Measurements from ENCODE around the gene ARHGAP19.

The ARHGAP19 gene

DNA sequence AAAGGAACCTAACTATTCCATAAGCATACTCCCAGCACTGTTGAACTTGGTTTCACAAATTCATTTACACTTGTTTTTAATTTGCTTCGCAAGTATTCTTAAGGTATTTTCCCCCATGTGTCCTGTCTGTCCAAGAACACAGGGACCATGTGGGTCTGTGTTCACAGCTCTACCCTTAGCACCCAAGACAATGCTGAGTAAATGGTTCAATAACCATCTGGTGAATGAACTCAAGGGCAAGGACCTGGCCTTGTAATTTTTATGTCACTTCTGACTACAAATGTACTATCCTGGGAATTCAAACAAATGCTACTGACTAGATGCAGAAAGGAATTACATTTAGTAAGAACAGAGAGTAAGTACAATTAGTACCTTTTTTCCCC lies 63.7 kb downstream of the ARHGAP19 start:
- no peak for DNase-seq (ENCODE audit: low read depth)

DNA sequence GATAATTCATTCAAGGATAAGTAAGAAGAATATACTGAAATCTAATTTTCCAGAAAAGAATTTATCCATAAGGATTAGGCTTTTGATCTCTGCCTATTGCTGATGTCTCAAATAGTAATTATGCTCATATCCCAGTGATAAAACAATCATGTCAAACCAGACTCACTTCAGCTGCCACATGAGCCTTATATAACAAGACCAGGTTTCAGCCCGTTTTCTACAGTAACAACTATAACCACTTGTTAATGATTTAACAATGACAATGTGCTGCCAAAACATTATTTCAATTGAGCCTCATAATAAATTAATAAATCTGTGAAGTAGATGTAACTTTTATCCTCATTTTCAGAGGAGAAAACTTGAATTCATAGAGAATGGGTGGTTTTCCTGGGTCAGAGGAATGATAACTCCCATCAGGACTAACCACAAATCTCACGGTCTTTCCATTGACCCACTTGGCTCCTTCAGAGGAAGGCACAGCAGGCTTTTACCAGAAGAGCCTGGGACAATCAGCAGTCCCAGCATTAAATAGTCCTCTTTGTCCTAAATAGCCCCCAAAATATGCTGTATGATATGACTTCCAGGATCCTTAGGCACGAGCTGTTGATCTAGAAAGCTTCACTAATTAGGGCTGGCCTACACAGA lies 64.2 kb downstream of the ARHGAP19 start:
- DNase-seq (ENCODE audit: low read depth): no peak

DNA sequence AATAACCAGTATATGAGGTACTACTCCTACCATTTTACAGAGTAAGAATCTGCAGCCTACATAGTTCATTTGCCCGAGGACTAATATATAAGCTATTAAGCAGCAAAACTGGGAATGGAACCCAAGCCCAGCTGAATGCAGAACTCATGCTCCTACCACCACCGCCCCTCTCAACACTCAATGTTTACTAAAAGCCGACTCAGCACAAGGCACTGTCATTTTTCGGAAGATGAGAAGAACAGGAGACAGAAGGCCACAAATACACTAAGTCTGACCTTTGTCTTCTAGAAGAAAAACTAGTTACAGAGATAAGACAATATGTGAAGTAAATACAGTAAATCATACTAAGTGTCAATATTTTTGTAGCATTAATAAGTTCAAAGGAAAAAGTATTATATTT lies 66.0 kb downstream of the ARHGAP19 start:
- DNase-seq (ENCODE audit: low read depth): no peak

DNA sequence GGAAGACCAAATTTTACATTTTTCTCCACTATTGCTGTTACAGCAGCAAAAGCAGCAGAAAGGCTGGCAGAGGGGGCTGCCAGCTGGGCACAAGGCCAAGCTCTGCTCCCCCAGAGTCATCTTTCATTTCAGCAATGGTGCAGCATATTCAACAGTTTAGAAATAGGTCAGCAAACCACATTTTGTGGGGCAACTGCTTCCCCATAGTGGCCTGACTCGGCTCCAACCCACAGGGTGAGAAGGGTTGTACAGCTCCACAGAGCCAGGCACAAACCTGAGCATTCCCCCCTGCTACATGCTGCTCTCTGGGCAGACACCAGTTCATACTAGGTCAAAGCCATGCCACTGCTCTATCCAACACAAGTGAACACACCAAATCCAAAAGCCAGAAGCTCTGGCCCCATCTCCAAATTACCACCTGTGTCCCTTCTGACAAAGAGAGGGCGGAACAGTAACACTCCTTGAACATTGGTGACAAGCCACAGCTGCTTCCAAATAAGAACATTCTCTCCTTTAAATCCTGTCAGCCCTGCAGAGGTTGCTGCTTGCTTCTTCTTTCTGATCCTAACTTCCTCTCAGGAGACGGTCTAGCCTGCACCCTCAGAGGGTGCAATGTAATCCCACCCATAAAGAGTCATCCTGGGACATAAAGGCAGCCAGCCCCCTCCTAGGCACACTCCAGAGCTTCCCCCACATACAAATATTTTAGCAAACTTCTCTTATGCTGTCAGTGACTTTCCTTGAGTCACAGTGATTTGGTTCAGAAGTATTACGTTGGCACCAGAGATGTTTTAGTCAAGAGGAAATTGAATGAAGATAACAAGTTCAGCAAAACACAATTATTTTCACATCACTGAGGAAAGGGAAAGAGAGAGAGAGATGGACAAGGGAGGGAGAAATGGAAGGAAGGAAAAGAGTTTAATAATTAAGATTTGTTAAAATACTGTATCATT lies 67.7 kb downstream of the ARHGAP19 start:
- DNase-seq (ENCODE audit: low read depth): no peak

DNA sequence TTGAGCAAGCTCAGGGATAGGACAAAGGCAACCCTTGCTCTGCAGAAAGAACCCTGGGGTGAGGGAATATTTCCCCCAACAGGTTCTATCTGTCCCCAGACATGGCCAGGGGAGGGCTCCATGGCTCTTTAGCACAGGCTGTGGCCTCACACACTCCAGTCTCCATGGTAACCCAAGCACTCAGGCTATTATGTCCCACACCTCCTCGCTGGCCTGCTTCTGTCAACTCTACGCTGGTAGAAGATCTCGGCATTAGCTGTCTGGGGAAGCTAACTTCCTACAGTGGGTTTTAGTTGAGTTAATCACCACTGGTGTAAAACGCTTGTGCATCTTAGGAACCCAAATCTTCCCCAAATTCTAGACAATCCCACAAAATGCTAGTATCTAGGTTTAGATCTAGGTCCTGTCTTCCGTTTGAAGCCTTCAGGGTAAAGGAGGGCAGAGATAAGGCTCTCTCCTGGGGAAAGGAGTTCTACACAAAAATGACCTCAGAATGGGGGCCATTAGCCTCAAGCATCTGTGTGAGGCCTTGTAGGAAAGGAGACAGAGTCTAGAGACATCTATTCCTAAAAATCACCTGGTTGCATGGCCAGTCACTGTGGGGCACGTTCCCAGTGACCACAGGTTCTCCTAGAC lies 70.0 kb downstream of the ARHGAP19 start:
- no peak for DNase-seq (ENCODE audit: low read depth)

DNA sequence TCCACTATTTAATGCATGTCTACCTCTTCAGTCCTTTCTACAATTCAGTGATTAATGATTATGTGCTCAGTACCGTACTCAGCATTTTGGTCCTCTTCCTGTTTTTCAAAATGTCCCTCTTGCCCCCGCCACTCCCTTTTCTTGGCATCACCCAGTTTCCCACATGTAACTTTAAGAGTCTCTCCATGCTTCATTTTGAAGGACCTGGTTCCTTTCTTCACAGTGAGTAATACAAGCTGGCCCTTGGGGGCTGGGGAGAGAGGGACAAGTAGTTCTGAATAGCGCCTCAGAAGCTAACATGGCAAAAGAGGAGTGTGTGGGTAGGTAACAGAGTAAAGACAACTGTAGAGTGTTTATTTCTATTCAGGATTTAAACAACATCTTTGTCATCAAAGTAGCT lies 72.1 kb downstream of the ARHGAP19 start:
- DNase-seq (ENCODE audit: low read depth): no peak

DNA sequence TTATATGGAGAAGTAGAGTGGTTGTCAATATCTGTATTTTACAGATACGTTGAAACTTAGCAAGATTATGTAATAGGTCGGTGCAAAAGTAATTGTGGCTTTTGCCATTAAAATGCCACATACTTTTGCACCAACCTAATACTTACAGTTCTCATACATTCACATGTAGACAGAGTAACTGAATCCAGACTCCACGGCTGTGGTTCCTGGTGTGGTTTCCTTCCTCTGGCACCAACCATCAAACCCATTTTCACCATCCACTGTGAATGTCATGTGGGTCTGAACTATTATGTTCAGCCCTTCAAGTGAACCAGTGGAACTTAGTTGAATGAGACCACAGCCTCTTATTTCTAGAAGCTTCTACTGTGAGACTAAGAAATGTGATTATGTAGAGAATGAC lies 75.1 kb downstream of the ARHGAP19 start:
- DNase-seq (ENCODE audit: low read depth): no peak

DNA sequence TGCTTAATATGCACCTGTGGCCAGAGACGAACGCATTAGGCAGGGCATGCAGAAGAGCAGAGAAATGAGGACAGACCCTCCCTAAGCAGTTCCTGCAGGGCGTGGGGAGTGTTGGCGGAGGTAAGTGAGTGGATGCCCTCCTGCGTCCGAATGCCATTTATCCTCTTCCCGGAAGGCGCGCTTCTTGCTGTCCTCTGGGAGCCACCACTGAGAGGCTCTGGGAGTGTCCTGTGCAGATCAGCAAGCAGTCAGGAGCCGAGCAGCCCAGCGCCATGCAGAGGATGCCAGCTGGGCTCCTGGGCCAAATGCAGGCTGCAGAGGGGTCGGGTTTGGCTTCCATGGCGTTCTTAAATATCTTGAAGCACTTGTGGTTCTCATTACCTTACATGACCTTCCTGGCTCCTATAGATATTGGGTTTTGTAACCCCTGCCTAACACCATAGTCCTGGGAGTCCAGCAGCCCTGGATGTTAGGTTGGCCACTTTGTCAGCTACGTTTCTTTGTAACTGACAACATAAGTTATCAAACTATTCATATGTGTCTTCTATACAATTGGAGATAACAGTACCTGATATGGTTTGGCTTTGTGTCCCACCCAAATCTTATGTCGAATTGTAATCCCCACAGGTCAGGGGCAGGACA lies 76.7 kb downstream of the ARHGAP19 start:
- DNase-seq (ENCODE audit: low read depth): no peak

DNA sequence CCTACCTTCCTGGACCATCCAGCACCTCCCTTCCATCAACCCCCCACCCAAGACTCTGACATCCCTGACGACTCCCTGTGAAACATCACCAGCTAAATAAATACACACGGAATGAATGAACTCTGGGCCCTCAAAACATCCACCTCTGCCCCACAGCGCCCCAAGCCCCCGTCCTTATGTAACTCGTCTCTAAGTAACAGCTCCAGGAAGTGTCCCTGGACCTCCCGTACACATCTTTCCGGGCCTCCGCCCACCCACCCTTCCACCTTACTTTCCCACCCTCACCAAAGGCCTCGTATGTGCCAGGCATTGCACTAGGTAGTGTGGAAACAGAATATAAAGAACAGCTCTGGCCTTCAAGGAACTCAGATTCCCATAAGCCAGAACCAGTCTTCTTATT lies 79.0 kb downstream of the ARHGAP19 start:
- DNase-seq (ENCODE audit: low read depth): no peak

DNA sequence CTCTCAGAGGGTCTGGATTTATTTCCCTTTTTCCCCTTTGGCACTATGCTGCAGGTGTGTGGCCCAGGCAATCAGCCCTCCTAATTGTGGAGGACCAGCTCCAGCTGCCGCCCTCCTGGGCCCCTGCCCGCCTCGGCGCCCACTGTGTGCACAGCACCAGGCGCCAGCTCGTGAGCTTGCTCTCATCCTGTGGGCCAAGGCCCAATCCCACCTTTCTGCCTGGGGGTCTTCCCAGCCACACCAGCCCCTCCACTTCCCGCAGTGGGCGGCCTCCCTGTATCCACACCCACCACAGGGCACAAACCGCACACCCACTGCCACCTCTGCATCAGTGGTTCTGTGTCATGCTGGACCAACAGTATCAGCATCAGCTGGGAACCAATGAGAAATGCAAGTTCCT lies 81.2 kb downstream of the ARHGAP19 start:
- DNase-seq (ENCODE audit: low read depth): no peak

DNA sequence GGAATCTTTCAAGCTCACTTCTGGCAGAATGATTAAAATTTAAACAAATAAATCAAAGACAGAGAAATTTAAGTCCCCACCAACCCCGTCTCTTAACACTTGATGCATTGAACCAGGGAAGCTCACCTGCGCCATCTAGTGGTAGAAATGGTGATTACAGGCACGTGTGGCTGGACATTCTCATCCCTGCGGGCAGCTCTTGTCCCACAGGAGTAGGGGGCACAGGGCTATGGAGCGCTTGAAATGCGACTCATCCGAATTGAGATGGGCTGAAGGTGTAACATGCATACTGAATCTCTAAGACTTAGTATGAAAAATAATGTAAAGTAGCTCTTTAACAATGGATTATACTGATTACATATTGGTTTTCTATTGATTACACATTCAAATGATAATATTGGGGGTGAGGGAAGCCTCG lies 81.9 kb downstream of the ARHGAP19 start:
- peak; percentile 54 for DNase-seq (ENCODE audit: low read depth)

DNA sequence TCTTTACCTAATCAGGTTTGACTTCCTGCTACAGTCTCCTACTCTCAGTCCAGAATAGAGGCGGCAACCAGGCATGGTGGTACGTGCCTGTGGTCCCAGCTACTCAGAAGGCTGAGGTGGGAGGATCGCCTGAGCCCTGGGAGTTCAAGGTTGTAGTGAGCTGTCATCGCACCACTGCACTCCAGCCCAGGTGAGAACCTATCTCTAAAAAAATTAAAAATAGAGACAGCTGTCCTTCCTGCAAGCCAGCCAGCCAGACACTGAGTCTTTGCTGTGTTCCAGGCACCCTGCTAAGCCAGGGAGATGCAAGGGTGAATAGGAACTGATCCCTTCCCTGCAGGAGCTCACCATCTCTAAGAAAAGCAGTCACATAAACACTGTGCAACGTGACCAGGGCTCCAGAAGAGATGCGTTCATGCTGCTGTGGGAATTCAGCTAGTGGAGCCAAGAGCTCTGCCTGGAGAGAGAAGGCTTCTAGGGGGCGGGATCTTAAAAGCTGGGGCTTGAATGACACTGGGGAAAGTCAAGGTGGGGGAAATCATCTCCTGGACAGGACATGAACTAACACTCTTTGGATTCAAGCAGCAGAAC lies 84.6 kb downstream of the ARHGAP19 start:
- no peak for DNase-seq (ENCODE audit: low read depth)

DNA sequence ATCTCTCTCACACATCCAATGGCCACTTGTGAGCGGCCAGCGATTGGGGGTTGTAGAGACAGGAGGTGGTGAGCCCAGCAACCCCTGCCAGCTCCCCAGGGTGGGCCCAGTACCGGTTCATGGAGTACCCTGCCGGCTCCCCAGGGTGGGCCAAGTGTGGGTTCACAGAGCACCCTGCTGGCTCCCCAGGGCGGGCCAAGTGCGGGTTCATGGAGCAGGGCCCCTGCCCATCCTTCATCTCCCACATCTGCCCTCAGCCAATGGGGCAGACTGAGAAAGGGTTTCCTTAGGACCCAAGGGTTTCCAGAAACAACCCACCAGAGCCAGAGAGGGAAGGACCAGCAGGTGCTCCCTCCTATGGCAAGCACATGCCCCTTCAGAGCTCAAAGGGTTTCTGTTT lies 85.3 kb downstream of the ARHGAP19 start:
- no peak for DNase-seq (ENCODE audit: low read depth)

DNA sequence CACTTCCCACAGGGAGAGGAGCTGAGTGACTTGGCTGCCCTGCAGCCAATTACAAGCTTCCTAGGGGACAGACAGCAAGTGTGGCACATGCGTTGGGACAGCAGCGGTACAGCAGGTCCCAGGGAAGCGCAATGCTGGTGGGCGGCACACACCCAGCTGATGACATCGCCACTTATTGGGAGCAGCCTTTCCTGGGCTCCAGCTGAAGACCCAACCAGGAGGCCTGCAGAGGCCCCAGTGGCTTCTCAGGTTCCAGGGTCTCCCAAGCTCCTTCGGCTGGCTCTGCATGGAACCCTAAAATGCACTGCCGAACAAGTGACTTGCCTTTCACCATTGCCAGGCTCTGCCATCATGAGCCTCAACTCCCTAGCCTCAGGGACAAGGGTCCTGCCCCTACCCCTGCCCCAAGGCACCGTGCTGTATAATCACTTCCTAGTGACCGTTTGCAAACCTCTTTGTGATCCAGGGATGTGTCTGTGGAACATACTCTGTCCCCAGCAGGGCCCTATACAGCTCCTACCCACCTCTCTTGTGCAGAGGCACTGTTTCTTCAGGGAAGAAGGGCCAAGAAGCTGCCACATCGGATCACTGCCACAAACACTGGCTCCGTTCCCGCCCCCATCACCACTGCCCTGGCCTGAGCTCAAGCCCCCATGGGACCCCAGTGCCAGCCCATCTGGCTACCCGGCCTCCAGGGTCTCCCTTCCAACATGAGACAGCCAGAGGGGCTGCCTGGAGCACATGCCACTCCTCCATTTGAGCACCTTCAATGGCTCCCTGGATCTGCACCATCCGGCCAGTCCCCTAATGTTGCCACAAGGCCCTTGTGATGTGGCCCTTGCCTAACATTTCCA lies 87.4 kb downstream of the ARHGAP19 start:
- DNase-seq (ENCODE audit: low read depth): no peak

DNA sequence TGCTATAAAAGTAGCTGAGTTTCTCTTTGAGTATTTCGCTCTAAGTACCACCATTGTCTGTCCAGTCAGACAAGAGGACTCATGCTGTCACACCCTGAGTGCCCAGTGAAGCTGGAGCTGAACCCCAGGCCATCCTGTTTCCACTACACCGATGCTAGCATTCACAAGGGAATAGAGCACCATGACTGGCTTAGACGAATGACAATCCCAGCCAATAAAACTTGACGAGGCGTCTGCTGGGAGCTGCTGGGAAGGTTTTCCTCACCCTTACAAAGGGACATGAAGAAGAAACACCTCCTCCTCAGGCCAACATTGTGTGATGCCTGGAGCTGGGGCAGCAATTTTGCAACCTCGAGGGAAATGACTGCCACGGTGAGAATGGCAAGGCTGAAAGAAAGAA lies 89.2 kb downstream of the ARHGAP19 start:
- DNase-seq (ENCODE audit: low read depth): no peak

DNA sequence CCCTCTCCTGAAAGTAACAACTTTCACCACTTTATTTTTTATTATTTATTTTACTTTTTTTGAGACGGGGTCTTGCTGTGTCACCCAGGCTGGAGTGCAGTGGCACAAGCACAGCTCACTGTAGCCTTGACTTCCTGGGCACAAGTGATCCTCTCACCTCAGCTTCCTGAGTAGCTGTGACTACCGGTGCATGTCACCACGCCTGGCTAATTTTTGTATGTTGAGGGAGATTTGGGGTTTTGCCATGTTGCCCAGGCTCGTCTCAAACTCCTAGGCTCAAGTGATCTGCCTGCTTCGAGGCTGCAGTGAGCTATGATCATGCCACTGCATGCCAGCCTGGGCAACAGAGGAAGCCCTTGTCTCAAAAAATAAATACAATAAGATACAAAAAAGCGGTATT lies 91.8 kb downstream of the ARHGAP19 start:
- DNase-seq (ENCODE audit: low read depth): no peak

DNA sequence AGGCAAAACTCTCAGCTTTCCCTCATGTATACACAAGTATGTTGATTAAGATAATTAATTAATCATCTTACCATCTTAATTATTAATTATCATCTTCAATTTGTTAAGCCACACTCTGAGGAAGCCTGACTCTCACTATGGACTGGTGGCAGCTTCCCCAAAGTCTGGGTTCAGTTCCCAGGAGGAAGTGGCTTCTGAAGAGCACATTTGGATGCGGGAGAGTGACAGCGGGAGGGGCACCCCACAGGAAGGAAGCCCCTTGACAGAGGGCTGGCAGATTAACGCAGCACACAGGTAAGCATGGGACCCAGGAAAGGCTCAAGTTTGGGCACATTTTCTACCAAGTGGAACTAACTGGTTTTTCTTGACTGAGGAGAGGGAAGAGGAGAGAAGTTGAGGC lies 93.3 kb downstream of the ARHGAP19 start:
- no peak for DNase-seq (ENCODE audit: low read depth)

DNA sequence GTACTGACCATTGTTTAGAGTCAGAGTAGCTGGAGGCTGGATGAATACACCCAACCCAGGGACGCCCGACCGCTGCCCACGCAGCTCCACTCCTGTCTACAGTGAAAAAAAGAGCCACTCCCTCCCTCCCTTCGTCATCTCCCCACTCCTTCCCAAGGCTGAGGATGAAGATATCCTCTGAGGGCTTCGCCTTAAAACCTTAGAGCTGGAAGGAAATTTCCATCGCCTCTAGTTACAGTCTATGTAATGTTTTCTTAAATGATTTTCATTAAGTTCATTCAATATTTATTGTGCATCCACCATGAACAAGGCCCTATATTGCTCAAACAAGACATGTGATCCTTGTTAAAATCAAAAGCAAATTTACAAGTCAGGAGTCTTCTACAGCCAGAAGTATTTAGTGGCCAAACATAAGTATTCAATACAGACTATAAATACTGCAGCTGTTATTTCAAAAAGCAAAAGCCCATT lies 95.4 kb downstream of the ARHGAP19 start:
- no peak for DNase-seq (ENCODE audit: low read depth)

DNA sequence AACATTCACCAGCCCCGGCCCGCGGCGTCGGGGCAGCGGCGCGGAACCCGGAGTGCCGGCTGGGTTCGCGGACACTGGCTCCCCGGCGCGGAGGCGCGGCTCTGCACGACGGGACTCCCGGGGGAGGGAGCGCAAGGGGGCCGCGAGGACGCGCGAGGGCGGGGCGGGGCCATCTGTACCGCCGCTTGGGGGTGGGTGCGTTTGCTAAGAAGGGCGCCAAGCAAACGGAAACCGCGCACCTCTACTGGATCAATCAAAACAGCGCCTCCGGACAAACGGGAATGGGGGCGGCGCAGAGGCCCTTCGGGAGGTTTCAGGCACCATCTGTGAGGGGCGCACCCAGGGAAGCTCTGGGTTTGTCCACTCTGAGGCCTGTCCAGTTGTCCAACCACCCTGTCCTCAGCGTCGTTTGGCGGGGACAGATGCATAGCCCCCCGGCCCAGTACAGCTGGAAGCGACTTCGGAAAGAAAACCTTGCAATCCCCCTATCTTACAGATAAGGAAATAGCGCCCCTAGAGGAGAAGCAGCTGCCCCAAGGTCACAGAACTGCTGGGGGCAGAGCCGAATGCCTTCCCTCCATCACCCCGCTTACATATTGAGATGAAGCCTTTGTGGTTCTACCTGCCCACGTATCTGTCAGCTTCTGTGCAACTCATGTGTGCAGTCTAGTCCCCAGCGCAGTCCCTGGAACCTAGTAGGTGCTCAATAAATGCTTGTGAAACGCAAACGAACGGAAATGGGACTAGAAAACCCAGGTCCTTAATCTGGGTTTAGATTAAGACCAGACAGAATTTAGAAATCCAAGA lies 96.0 kb downstream of the ARHGAP19 start:
- peak; percentile 51 for DNase-seq (ENCODE audit: low read depth)

DNA sequence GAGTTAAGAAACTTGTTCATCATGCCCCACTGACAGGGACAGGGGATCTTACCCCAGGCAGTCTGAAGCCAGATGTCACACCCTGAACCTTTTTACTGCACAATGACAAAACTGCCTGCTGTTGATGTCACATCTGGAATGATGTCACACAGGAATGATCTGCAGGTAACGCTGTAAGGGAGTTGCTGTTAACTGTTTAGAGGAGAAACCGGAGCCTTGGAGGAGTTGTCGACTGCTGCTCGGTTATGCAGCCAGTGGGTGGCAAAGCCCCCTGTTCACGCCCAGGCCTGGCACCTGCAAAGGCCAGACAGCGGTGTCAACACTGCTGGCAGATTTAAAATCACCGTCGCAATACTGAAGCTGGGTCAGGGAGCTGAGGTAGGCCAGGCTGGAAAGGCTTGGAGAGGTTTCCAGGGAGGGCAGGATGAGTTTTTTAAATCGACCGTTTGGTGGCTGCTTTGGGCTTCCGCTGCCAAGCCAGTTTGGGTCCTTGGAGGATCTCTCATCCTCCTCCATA lies 96.7 kb downstream of the ARHGAP19 start:
- no peak for DNase-seq (ENCODE audit: low read depth)

All from activated T-cell treated with anti-CD3 and anti-CD28 coated beads for 24 hours (primary cell).